Sigmoid colon (tissue), 7 donors: Measurements from ENCODE around the gene TMEM156. TPM values are rescaled to one million over a fixed set of nuclear protein-coding genes. Genes with fewer than 3 reads are reported as not detected.

Experiments
- DNase-seq: peaks from one replicate; pipeline ENCODE4 v3.0.0-alpha.2; 2019
- H3K27ac ChIP-seq, 4 donors: fragments of 200-600 bp; sonication (generic); one replicate each; pipeline ENCODE4 v1.5.1; 2016 to 2019; ENCODE audit warnings: mild to moderate bottlenecking in 1 of 4
- H3K27me3 ChIP-seq, 3 donors: fragments of 200-600 bp; sonication (generic); one replicate each; pipeline ENCODE4 v1.5.1; 2019; ENCODE audit warnings: mild to moderate bottlenecking in 1 of 3
- H3K36me3 ChIP-seq, 4 donors: fragments of 200-600 bp; sonication (generic); one replicate each; pipeline ENCODE4 v1.5.1; 2016 to 2019
- H3K4me1 ChIP-seq, 4 donors: fragments of 200-600 bp; sonication (generic); one replicate each; pipeline ENCODE4 v1.5.1; 2017 to 2019
- H3K4me3 ChIP-seq, 4 donors: fragments of 200-600 bp; sonication (generic); one replicate each; pipeline ENCODE4 v1.5.1; 2017 to 2019; ENCODE audit warnings: mild to moderate bottlenecking in 2 of 4, moderate library complexity in 1 of 4
- H3K9me3 ChIP-seq, 4 donors: fragments of 200-600 bp in 3 of 4; sonication (generic) in 3 of 4; one replicate each; pipeline versions ENCODE4 v1.5.1 to v1.6.1; 2013 to 2019
- EP300 ChIP-seq, 4 donors: sonication (generic); formaldehyde crosslinking; IDR thresholded peaks; one replicate each; pipeline ENCODE4 v1.6.1; 2017; ENCODE audit warnings: antibody characterized with exemption in 4 of 4
- POLR2A ChIP-seq, 2 donors: fragments of 450-650 bp; IDR thresholded peaks; one replicate each; pipeline ENCODE4 v1.6.1; 2016; ENCODE audit warnings: antibody characterized with exemption in 2 of 2, mild to moderate bottlenecking in 2 of 2, moderate library complexity in 2 of 2
- POLR2AphosphoS5 ChIP-seq, 4 donors: sonication (generic); formaldehyde crosslinking; IDR thresholded peaks; one replicate each; pipeline ENCODE4 v1.6.1; 2017; ENCODE audit warnings: antibody characterized with exemption in 4 of 4
- WGBS, 2 donors: extraction: QIAGEN DNeasy Blood & Tissue Kit; methylation state at CpG; one replicate each; pipeline ENCODE4 v1.1.7; 2013; 5-methylcytosine and 5-hydroxymethylcytosine counted together
- intact Hi-C: fragments of 100-400 bp; cut with DNase I; formaldehyde crosslinking; loops from one replicate; pipeline ENCODE4 v1.15.1; 2023
- polyA plus RNA-seq, 3 donors: library from polyadenylated mRNA; stranded (reverse); fragments of 200-250 nt; gene quantifications; one replicate each; pipeline ENCODE4 v1.2.3, GENCODE V29; 2013
- total RNA-seq, 4 donors: library from RNA; depleted of rRNA; stranded (reverse); fragments of >200 nt; gene quantifications; one replicate each; pipeline ENCODE4 v1.1.0, GENCODE V29; 2016
- TF ChIP-seq, protein P1 (sequence below), 4 experiments: fragments of 450-650 bp in 3 of 4; fragments of 200-600 bp in 1 of 4; IDR thresholded peaks; one replicate each; pipeline ENCODE4 v1.5.1; 2016 to 2019; ENCODE audit warnings: antibody characterized with exemption in 4 of 4, mild to moderate bottlenecking in 3 of 4, moderate library complexity in 2 of 4
- donor health status: healthy with polysubstance abuse.
- donor health status: Bipolar disorder and iron deficiency.
- donor health status: healthy.

Gene TMEM156
- total and polyA plus RNA-seq, 7 donors = 0.66 to 9.1 (median 6.5) TPM; not detected in 4

DNA sequence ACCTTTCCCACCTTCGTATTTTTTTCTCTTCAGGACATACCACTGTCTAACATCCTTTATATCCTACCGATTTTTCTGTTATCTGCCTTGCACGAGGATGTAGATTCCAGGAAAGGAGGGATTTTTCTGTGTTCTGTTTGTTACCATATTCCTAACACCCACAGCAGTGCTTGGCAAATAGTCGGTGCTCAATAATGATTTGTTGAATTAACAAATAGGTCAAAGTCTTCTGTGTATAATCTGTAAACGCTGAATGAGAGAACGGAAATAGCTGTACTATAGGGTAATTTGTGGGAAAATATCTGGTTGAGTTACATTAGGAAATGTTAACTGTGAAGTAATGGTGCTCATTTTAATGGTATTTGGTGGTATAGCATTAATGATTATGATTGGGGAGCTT, 81.5 kb downstream of the TMEM156 start:
- H3K36me3 ChIP-seq = no peaks in the 10 kb centered on the region
- no peaks in the 10 kb centered on the region for H3K9me3 ChIP-seq
- no peak for TF ChIP-seq EP300 (IDR thresholded peaks at IDR 0.05)
- TF ChIP-seq POLR2AphosphoS5 (IDR thresholded peaks at IDR 0.05) = no peak
- TF ChIP-seq POLR2A (IDR thresholded peaks at IDR 0.05) = no peak
- TF ChIP-seq, protein P1, sequence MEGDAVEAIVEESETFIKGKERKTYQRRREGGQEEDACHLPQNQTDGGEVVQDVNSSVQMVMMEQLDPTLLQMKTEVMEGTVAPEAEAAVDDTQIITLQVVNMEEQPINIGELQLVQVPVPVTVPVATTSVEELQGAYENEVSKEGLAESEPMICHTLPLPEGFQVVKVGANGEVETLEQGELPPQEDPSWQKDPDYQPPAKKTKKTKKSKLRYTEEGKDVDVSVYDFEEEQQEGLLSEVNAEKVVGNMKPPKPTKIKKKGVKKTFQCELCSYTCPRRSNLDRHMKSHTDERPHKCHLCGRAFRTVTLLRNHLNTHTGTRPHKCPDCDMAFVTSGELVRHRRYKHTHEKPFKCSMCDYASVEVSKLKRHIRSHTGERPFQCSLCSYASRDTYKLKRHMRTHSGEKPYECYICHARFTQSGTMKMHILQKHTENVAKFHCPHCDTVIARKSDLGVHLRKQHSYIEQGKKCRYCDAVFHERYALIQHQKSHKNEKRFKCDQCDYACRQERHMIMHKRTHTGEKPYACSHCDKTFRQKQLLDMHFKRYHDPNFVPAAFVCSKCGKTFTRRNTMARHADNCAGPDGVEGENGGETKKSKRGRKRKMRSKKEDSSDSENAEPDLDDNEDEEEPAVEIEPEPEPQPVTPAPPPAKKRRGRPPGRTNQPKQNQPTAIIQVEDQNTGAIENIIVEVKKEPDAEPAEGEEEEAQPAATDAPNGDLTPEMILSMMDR (IDR thresholded peaks at IDR 0.05) = no peak
- peaks cover 0 to 59% (median 48%) of the 10 kb centered on the region in 4 donors for H3K4me1 ChIP-seq
- 29 to 69% methylated on average over 6 of the region's 6 CpGs for WGBS, 2 donors
- H3K4me3 ChIP-seq = no peak overlapping the region
- intact Hi-C loops = no loop called here
- peak overlapping the region in 3 of 4 donors; percentile 80 to 89 (median 88) for H3K27ac ChIP-seq
- no peak for DNase-seq
- H3K27me3 ChIP-seq = no peaks in the 10 kb centered on the region

DNA sequence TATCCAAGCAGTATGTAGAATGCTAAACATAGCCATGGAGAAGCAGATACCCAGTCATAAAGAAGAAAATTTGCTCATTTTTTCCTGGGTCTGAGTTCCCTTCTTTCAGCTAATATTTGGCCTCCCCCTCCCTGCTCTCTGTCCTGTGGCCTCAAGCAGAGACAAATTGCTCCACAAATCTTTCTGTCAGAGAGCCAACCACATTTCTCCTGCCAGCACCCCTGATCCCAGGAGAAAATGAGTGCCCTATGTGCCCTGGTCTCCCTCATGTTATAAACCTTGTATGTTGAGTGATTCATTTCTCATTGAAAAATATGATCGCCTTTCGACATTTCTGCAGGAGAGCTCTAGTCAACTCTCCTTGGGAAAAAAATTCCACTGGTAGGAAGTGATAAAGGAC, 82.0 kb downstream of the TMEM156 start:
- DNase-seq = no peak
- H3K4me3 ChIP-seq = no peak overlapping the region
- TF ChIP-seq POLR2AphosphoS5 (IDR thresholded peaks at IDR 0.05) = no peak
- TF ChIP-seq, protein P1 (IDR thresholded peaks at IDR 0.05) = no peak
- TF ChIP-seq EP300 (IDR thresholded peaks at IDR 0.05) = no peak
- TF ChIP-seq POLR2A (IDR thresholded peaks at IDR 0.05) = no peak
- peak overlapping the region in 3 of 4 donors; percentile 80 to 89 (median 88) for H3K27ac ChIP-seq
- 93 to 96% methylated on average over 2 of the region's 2 CpGs for WGBS, 2 donors
- H3K4me1 ChIP-seq = peaks cover 0 to 63% (median 48%) of the 10 kb centered on the region in 4 donors
- intact Hi-C loops = no loop called here
- no peaks in the 10 kb centered on the region for H3K27me3 ChIP-seq
- no peaks in the 10 kb centered on the region for H3K9me3 ChIP-seq
- H3K36me3 ChIP-seq = peaks cover 0 to 3% (median 0%) of the 10 kb centered on the region in 4 donors

DNA sequence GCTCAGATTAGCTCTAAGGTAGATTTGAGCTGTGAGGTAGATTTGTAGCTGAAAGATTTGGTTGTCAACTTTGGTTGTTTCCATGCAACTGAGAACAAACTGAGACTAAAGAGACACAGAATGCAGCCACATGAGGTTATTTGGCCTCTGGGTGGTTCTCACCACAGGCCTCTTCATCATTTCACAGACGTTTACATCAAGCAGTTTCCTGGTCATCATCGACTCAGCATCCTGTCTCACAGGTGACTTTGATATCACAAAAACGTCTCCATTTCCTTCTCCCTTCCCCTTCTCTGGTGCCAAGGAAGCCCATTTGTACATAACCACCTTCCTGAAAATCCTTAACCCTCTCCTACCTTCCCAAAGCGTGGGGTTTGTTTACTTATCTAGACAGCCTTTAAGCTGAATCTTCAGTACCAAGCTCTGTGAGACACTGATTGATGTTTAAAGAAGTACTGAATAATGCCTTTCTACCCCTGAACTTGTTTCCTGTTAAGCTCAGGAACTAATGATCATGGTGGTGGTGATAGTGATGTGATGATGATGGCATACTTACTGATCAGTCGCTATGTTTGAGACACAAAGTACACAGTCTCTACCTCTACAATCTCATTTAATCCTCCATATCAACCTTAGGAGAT, 82.7 kb downstream of the TMEM156 start:
- TF ChIP-seq POLR2AphosphoS5 (IDR thresholded peaks at IDR 0.05) = peak in 2 of 4 donors; percentile 35 to 48
- TF ChIP-seq POLR2A (IDR thresholded peaks at IDR 0.05) = no peak
- no peak for TF ChIP-seq EP300 (IDR thresholded peaks at IDR 0.05)
- TF ChIP-seq, protein P1 (IDR thresholded peaks at IDR 0.05) = no peak
- intact Hi-C loops = loop anchor here (2.0 to 10.0 kb wide), 3 partner anchors 82 to 1065 kb away; partner anchors contain the start of gene FAM114A1
- 43 to 45% methylated on average over 5 of the region's 5 CpGs for WGBS, 2 donors
- Histone ChIP-seq H3K36me3 (peaks cover 0 to 6% (median 0%) of the 10 kb centered on the region in 4 donors), H3K4me1 (peaks cover 0 to 69% (median 49%) of the 10 kb centered on the region in 4 donors), H3K27ac (peak overlapping the region; percentile 80 to 89 (median 87)), H3K9me3 (no peaks in the 10 kb centered on the region), H3K27me3 (no peaks in the 10 kb centered on the region), H3K4me3 (no peak overlapping the region)
- no peak for DNase-seq

DNA sequence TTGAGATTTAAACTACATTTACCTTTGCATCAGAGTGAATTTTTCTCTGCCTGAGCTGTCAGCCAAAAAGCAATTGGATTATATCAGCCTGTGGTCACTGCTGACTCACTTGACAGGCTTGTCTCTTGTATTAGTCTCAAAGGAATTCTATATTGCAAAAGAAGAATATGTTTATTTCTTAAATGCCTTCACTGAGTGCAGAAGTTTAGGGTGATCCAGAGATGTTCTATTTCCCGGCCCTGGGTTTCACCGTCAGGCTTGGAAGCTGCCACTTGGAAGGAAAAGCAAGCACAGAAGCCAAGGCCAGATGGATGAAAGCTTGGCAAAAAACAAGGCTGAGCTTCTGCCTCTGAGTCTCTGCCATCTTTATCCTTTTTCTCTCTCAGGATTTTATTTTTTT, 83.7 kb downstream of the TMEM156 start:
- WGBS, 2 donors = 76 to 90% methylated on average over 2 of the region's 2 CpGs
- TF ChIP-seq, protein P1 (IDR thresholded peaks at IDR 0.05) = no peak
- TF ChIP-seq POLR2AphosphoS5 (IDR thresholded peaks at IDR 0.05) (peak; percentile 92 to 96 (median 94)), EP300 (IDR thresholded peaks at IDR 0.05) (peak; percentile 55 to 93 (median 88)), POLR2A (IDR thresholded peaks at IDR 0.05) (no peak)
- peak; percentile 94 for DNase-seq
- H3K36me3 ChIP-seq = peaks cover 0 to 6% (median 0%) of the 10 kb centered on the region in 4 donors
- intact Hi-C loops = loop anchor here (2.0 to 10.0 kb wide), 3 partner anchors 81 to 1064 kb away; partner anchors contain the start of gene FAM114A1
- no peak overlapping the region for H3K4me3 ChIP-seq
- no peaks in the 10 kb centered on the region for H3K27me3 ChIP-seq
- peaks cover 0 to 79% (median 58%) of the 10 kb centered on the region in 4 donors for H3K4me1 ChIP-seq
- H3K9me3 ChIP-seq = no peaks in the 10 kb centered on the region
- H3K27ac ChIP-seq = peak overlapping the region; percentile 80 to 89 (median 87)
